Keratinocyte (primary cell): ENCODE results near the gene CD247.

Experiments used
- CTCF ChIP-seq, 3 experiments: IDR thresholded peaks in 1 of 3; conservative IDR thresholded peaks in 1 of 3; optimal IDR thresholded peaks in 1 of 3; 2 replicates in 2 of 3; 3 replicates in 1 of 3; pipeline versions ENCODE3 to v1.5.1; 2011; ENCODE audit warnings: low read length in 3 of 3, mild to moderate bottlenecking in 3 of 3, moderate library complexity in 2 of 3, control low read depth in 1 of 3, inconsistent platforms in 1 of 3; ENCODE audit not compliant: insufficient read depth in 2 of 3; ENCODE audit errors: extremely low read depth in 1 of 3
- EZH2 ChIP-seq: IDR thresholded peaks from one replicate; pipeline ENCODE4 v1.6.1; 2012; ENCODE audit warnings: inconsistent platforms, mild to moderate bottlenecking, low read length, moderate library complexity

GRCh38 chr1:167416506-167416905, 101.8 kb downstream of the CD247 start:
- no peak for TF ChIP-seq CTCF (optimal IDR thresholded peaks at IDR 0.05 in 1 of 3, IDR thresholded peaks at IDR 0.05 in 1 of 3, conservative IDR thresholded peaks at IDR 0.05 in 1 of 3; ENCODE audit: extremely low read depth in 1 of 3, insufficient read depth in 2 of 3, low read length in 3 of 3)
- TF ChIP-seq EZH2 = no peak
